GM18873 (cell line): ENCODE results near the gene RALGPS1.

Source experiments
- ATAC-seq: cut with Tn5 transposase; IDR thresholded peaks from one replicate; pipeline ENCODE4 v1.9.1; 2021; ENCODE audit warnings: mild to moderate bottlenecking, moderate library complexity, moderate number of reproducible peaks; ENCODE audit not compliant: unreplicated experiment, low FRiP score

Gene RALGPS1

DNA sequence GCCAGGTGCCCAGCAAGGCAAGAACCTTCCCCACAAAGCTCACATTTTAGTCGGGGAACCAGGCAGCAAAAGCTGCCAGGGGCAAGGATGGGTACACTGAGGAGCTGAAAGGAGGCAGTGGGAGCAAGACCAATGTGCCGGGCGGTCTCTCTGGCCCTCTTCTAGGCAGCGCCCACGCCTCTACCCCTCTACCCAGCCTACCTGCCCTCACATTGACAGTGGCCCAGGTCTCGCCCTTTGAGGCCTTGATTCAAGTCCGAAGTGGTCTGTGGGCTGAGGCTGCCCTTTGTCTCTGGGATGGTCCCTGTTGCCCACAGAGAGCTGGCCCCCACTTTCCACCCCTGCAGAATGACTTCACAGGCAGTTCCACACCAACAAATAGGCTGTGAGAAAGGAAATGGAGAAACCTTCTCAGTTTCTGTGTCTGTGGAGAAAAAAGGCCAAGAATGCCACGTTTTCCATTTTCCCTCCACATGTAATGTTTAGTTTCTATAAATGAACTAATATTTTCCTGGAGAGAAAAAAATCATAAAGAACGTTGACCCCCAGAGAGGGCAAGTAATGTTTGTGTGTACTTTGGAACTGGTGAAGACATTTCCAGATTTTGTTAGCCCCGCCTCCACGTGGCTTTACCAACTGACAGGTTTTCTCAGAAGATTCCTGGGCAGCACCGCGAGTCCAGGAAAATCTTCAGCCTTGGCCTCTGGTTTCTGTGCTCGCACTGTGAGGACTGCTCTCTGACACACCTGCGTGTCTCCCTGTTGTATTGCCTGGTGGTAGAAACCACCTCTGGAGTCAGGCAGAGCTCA lies 265.3 kb downstream of the RALGPS1 start:
- no peak for ATAC-seq

DNA sequence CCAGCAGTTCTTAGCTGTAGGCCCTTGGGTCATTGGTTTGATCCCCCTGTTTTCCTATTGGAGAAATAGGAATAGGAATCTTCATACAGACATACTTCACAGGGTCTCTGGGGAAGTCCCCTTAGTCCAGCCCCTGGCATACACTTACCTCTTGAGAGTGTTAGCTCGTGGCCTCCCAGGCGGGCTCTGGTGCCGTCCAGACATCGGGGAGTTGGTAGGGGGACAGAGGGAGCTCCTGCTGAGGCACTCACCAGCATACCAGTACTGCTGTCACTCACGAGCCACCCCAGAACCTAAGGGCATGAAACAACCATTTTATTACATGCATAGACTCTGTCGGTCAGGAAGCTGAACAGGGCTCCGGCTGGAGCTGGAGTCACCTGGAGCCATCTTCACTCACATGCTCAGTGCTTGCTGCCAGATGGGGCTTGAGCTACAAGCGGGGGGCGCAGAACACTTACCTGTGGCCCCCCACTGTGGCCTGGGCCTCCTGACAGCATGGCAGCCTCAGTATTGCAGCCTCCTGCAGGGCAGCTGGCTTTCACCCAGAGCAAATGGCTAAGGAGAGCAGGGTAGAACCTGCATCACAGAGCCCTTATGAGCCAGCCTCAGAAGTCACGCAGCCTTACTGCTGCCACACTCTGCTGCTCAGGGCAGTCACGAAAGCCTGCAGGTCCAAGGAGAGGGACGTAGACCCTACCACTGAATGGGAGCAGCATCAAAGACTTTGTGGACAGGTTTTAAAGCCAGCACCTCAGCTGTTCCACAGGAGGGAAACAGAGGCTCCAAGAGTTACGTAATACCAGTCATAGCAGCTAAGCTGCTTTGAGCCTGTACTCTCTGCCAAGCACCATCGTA lies 266.1 kb downstream of the RALGPS1 start:
- ATAC-seq: no peak

DNA sequence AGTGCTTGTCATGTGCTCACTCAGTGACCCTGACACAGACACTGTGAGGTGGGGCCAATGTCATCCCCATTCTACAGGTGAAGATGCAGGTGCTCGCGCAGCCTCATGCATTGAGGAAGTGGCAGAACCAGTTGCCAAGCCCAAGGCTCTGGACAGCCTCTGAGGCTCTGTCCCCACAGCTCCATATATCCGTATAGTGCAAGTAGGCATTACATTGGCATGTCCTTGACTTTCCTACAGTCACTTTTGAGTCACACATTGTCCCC lies 266.7 kb downstream of the RALGPS1 start:
- ATAC-seq: no peak

DNA sequence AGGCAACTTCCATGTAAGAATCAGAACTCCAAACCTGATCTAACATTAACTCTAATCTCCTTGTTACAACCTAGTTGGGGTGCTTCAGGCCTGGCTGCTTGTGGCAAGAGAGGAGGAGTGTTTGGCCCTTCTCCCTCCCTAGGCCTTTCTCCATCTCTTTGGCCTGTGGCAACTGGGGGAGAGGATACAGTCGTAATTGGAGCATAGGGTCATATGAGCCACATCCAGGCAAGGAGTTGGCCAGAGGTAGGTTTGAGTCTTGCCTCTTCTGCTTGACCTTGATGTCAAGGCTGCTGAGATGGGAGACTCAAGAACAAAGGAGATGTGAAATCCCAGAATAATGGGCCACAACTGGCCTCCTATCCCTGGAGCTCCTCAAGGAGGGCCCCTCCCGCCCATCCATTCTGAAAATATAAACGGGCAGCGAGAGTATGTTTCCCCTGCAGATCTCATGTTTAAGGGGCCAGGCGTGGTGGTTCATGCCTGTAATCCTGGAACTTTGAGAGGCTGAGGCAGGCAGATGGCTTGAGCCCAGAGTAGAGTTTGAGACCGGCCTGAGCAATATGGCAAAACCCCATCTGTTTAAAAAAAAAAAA lies 267.1 kb downstream of the RALGPS1 start:
- no peak for ATAC-seq

DNA sequence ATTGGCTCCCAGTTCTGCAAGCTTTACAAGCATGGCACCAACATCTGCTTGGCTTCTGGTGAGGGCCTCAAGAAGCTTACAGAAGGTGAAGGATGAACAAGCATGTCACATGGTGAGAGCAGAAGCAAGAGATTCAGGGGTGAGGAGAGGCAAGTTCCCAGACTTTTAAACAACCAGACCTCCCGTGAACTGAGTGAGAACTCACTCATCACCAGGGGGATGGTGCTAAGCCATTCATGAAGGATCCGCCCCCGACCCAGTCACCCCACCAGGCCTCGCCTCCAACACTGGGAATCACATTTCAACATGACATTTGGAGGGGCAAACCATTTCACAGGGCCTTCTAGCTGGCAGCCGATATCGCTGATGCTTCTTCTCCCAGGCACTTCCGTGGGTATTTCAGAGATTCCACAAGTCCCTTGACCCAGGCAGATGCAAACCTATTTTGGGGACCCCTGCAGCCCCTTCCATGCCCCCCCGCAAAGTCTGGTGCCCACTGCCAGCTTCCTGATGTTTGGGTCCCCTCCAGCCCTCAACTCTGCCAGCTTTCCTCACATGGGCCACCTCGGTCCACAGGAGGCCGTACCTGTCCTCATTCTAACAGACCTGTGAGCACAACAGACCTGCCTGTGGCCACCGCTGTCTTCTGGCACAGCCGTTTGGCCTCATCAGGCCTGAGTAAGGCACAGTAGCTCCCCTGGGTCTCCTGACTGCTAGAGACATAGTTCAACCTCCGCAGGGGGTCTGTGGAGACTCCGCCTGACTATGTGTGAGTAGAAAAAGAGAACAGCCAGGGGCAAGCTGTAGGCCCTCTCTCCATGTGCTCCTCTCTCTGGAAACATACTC lies 268.5 kb downstream of the RALGPS1 start:
- ATAC-seq: no peak

DNA sequence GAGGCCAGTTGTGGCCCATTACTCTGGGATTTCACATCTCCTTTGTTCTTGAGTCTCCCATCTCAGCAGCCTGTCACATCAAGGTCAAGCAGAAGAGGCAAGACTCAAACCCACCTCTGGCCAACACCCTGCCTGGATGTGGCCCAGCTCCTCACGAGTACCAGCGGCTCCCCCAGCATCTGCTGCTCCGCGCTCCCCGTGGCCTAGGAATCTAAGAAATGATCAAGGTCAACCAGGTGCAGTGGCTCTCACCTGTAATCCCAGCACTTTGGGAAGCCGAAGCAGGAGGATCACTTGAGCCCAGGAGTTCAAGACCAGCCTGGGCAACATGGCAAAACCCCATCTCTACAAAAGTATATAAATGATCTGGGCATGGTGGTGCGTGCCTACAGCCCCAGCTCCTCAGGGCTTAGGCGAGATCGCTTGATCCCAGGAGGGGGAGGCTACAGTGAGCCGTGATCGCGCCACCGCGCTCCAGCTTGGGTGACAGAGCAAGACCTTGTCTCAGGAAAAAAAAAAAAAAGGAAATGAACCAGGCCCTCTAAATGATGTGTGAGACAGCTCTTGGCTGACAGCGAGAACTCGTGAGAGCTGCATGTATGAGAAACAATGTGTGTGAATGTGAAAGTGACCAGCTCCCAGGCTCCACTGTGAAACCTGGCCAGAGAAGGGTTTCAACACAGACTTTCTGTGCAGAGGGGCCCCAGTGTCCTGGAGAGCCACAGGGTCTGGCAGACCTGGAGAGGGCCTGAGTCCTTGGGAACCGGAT lies 269.4 kb downstream of the RALGPS1 start:
- no peak for ATAC-seq

DNA sequence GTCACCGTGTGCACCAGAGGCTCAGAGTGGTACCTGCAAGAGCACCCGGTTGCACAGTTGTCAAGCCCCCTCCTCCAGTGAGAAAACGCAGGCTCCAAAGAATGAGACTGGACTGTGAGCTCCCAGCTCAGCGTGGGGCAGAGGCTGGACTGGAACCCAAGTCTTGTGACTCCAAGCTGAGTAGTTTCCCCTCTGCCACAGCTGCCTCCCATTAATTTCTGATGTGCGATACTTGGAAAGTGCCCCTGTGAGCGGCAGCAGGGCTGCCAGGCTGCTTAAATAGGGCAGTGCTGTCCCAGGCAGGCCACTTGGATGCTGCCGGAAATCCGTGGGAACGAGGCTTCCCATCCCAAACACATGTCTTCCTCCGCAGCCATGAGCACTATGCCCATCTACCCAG lies 270.1 kb downstream of the RALGPS1 start:
- ATAC-seq: no peak

DNA sequence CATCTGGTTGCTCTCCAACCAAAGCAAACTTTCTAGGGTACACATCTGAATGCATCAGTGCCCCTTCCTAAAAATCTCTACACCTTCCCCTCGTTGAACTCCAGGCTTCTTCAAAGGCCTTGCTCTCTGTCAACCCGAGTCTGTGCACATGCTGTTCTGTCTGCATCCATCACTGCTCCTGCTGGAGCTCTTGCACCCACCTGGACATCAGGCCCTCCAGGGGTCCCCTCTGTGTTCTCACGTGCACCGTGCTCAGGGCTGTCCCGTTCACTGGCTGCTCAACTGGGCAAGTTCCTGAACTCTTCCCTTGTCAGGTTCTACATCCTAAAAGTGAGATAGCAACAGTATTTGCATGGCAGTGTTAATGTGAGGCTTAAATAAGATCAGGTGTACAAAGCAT lies 270.6 kb downstream of the RALGPS1 start:
- ATAC-seq: no peak

DNA sequence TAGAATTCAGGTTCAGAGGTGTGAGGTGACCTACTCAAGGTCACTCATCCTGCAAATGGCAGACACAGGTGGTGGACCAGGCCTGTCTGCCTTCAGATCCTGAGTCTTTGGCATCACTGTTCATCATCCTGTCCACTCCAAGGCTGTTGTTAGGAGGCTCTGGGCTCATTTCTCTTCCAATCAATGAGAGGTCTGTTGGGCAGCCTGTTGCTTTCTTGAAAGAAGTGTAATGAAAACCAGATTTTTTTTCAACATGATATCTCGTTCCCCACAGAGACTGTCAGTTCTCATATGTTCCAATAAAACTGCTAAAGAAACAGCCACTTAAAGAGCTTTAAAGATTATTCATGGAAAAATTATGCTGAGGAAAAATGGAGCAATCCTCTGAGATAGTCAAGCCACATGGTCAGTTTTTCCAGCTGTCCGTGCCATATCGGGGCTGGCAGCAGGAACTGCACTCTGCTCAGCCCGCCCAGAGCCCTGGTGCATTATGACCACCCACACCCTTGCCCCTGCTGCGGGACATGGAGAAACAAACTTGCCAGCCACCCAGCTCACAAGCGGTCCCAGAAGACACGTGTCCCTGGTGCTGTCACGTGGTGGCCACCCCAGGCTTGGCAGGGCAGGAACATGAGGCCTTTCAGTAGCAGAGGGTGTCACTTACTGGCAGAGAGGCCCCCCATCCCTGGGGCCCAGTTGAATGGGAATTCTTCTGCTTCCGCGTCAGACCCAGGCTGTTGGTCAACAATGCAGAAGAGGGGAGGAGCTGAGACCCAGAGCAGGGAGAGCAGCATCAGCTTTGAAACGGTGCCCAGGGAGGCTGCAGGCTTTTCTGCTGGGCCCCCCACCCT lies 271.6 kb downstream of the RALGPS1 start:
- no peak for ATAC-seq

DNA sequence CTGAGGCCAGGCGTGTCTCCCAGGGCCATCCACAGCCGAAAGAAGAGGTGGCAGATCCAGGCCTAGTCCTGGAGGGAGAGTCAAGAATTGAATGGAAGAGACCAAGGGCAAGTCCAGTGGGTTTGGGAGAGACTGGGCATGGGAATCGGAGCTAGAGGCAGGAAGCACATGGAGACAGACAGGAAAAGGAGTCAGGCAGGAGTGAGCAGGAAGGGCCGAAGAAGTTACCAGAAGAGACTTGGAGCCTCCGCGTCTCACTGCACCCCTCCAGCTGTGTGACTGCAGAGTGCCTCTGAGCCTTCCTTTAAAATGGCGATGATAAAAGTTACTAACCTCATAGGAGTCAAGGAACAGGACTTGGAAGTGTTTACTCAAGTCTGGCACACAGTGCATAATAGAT lies 272.2 kb downstream of the RALGPS1 start:
- ATAC-seq: no peak

DNA sequence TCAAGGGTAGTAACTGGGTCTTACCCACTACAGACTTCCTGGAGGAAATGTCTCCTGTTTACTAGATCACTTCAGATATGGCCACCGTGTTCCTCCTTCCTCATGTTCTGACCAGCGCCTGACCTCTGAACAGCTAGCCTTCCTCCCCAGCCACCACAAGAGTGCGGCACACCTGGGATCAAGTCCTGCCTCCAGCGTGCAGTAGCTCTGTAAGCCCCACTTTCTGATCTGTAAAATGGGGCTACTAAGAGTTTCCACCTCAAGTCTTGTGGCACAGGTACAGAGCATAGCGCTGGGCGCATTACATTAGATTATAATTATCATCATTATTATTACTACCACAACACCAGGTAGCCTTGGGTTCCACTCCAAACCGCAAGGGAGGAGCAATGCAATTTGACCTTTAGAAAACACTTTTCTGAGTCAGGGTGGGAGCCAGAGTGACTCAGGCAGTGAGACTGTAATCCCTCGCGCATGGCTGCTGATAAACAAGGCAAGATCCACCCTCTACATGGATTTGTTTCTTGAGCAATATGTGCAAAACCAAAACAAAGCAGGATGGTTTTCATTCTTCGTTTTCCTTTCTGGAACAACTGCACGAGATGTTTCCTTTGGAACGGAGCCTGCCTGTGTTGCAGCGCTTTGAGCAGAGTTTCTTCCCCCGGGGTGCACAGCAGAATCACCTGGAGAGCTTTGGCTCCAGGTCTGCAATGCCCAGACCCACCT lies 272.8 kb downstream of the RALGPS1 start:
- no peak for ATAC-seq

DNA sequence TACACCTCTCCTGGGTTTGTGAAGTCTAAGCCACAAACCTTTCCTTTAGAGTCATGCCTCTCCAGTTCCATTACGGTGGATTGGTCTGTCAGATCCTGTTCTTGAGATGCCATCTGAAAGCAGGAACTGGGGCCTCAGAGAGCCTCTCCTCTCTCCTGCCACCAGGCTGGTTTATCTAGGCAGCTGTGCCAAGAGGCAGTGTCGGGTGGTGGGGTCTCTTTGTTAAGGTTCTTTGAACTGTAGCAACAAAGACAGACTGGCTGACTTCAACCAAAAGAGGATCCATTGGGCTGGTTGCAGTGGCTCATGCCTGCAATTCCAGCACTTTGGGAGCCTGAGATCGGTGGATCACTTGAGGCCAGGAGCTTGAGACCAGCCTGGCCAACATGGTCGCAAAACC lies 273.8 kb downstream of the RALGPS1 start:
- no peak for ATAC-seq

DNA sequence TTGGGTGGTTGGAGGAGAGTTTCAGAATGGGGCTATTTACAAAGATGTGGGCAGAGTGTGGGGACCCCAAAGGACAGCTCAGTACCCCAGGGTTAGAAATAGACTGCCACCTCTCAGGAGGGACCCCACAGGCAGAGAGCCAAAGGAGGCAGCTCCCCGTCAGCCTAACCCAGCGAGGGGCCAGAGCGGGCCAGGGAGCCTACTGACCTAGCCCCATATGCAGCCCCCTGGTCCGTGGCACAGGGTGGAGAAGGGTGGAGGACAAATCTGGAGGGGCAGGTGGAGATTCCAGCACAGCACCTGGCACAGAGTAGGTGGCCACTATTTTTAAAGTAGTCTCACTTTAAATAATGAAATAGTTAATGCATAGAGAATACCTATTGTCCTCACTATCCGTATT lies 275.0 kb downstream of the RALGPS1 start:
- no peak for ATAC-seq

DNA sequence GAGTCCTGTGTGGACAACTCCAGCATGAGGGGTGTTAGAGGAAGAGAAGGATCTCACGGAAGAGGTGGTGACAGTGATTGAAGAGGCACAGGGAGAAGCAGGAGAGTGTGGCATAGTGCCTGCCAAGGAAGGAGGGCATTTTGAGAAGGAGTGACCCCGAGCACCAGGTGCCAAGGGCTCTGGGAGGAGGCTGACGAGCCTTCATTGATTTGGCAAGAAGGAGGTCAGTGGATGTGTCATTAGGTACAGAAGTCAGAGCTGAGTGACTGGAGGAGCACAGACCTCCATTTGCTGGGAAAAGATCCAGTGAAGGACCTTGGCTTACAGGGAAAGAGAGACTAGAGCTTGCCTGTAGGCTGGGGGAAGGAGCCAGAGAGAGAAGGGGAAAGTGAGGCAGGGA lies 278.2 kb downstream of the RALGPS1 start:
- ATAC-seq: no peak

DNA sequence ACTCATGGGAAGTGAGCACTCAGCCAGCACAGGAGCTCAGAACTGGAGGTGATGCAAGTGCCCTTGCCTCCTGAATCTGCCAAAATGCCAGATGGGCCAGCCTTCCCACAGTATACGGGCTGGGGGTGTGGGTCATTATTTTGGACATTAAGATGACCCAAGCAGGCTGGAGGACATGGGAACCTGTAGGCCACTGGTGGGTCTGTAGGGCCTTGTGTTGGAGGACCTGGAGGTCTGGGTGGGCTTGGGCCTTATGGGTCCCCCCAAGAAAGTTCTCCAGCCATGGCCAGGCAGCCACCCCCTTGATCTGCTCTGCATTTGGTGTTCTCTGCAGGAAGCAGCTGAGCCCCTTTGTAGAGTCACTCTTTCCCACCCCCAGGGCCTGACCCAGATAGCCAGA lies 278.9 kb downstream of the RALGPS1 start:
- no peak for ATAC-seq

DNA sequence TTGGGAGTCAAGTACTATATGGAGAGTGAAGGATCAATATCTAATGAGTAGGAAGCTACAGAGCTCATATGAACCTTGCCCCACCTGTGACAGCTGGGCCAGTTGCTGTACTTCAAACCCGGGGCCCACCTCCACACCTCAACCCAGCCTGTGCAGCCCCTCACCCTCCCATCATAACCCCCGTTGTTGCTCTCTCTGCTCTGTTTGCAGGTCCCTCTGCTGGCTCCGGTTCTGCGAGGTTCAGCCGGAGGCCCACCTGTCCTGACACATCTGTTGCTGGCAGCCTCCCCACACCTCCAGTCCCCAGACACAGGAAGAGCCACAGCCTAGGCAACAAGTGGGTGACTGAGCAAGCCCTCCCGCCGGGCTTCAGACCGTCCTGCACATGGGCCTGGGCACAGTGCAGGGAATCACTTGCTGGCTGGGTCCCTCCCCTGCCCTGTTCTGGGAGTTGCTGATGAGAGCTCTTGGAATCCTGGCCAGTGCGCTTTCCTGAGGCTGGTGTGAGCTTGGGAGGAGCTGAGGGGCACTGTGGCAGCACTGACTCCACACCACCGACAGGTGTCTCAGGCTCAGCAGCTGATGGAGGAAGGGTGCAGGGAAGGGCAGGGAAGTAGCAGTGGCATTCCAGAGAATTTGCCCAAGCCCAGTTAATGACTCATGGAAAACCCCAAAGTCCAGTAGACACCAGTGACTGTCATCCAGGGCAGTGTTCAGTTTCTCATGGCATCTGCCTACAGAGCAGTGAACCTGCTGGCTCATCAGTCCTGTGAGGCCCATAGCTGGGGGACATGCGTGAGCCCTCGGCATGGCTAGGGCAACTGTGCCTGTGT lies 280.5 kb downstream of the RALGPS1 start:
- no peak for ATAC-seq

DNA sequence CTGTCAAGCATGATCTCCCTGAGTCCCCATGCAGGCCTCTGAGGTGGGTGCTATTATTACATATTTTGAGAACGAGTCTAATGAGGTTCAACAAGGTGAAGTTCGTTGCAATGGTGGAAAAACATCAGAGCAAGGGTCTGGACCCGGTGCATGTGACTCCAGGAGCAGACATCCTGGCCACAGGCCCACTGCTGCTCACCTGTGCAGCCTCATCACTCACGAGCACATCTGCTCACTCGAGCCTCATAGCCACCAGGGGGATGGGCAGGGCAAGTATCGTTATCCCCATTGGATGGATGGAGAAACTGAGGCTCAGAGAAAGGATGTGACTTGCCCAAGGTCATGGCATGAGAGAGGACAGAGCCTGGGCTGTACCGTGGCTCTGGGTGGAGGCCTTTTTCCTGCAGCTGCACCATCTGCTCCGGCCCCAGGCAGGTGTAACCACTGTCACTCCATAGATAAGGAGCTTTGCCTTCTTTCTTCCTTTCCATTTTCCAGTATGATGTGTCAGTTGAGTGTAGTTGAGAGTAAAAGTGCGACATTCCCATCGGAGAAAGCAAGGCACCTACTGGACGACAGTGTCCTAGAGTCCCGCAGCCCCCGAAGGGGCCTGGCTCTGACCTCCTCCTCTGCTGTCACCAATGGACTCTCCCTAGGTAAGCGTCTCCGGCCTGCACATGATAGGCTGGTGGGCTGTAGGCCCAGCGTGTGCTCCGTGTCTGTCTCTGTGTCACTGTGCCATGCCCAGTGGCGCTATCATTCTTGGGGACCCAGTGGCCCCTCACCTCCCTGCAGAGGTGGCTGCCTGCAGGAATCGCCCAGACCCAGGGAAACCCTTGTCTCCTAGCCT lies 281.6 kb downstream of the RALGPS1 start:
- ATAC-seq: no peak
